ENCODE results near the gene CXCL3.

CXCL3 gene

DNA sequence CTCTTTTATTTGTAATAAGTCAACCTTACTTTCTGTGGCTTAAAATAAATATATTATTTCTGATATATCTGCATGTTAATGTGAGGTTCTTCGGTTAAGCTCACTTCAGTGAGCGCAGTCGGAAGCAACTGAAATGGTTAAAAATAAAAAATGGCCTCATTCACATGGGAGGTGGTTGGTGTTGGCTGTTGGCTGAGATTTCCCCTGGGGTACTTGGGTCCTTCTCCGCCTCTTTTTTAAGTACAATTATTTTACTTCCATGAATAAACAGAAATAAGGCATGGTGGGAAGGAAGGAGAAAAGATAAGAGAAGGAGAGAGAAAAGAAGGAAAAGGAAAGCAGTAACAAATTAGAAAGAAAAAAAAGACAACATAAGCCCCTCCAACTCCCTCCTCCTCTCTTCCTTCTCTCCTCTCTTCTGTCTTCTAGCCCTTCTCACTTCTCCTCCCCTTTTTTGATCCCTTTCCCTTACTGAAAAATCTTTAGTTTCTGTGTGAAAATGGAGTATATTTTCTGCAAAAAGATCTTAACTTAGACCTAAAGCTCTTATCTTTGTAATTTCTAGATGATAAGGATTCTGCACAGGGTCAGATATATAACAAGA lies 19.7 kb upstream of the CXCL3 start:
- Histone ChIP-seq H3K36me3 (ENCODE audit: control insufficient read depth, insufficient read depth, low read length) (no peaks in the 10 kb centered on the region), H3K4me3 (replicated peaks; ENCODE audit: low read depth, low read length) (no peak overlapping the region), H3K27me3 (replicated peaks; ENCODE audit: control insufficient read depth, insufficient read depth, low read length) (no peaks in the 10 kb centered on the region)
- DNase-seq (ENCODE audit: extremely low read depth, insufficient read length): no peak
- no peak for TF ChIP-seq CTCF (IDR thresholded peaks at IDR 0.05; ENCODE audit: insufficient read depth, low read length, poor library complexity, severe bottlenecking)

DNA sequence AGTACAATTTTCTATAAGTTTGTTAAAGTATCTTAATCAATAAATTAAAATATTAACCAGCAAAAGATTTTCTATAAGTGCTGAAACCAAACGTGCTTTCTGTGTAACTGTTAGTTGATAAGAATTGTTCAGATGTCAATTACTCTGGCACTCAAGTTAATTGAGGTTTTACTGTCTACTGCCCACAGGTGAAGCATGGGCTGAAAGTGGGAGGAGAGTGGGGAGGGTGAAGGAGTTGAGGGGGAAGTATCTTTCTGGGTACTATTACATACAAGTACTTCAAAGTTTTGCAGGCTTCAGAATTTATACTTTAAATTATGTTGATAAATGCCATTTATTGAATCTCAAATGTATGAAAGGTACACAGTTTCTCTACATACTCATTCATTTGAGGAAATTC lies 19.1 kb upstream of the CXCL3 start:
- no peak for DNase-seq (ENCODE audit: extremely low read depth, insufficient read length)
- H3K27me3 ChIP-seq (replicated peaks; ENCODE audit: control insufficient read depth, insufficient read depth, low read length): no peaks in the 10 kb centered on the region
- no peak for TF ChIP-seq CTCF (IDR thresholded peaks at IDR 0.05; ENCODE audit: insufficient read depth, low read length, poor library complexity, severe bottlenecking)
- H3K36me3 ChIP-seq (ENCODE audit: control insufficient read depth, insufficient read depth, low read length): no peaks in the 10 kb centered on the region
- H3K4me3 ChIP-seq (replicated peaks; ENCODE audit: low read depth, low read length): no peak overlapping the region

- no peak for TF ChIP-seq CTCF (IDR thresholded peaks at IDR 0.05; ENCODE audit: insufficient read depth, low read length, poor library complexity, severe bottlenecking)
- H3K27me3 ChIP-seq (replicated peaks; ENCODE audit: control insufficient read depth, insufficient read depth, low read length): no peaks in the 10 kb centered on the region
- no peak overlapping the region for H3K4me3 ChIP-seq (replicated peaks; ENCODE audit: low read depth, low read length)
- no peak for DNase-seq (ENCODE audit: extremely low read depth, insufficient read length)
- H3K36me3 ChIP-seq (ENCODE audit: control insufficient read depth, insufficient read depth, low read length): no peaks in the 10 kb centered on the region
Measured at GRCh38 chr4:74056858-74057562, 18.5 kb upstream of the CXCL3 start.

- no peak for DNase-seq (ENCODE audit: extremely low read depth, insufficient read length)
Measured at GRCh38 chr4:74056114-74056857, 17.8 kb upstream of the CXCL3 start.

GRCh38 chr4:74055498-74055897 lies 17.0 kb upstream of the CXCL3 start:
- DNase-seq (ENCODE audit: extremely low read depth, insufficient read length): no peak
- Histone ChIP-seq H3K4me3 (replicated peaks; ENCODE audit: low read depth, low read length) (no peak overlapping the region), H3K27me3 (replicated peaks; ENCODE audit: control insufficient read depth, insufficient read depth, low read length) (no peaks in the 10 kb centered on the region), H3K36me3 (ENCODE audit: control insufficient read depth, insufficient read depth, low read length) (no peaks in the 10 kb centered on the region)
- no peak for TF ChIP-seq CTCF (IDR thresholded peaks at IDR 0.05; ENCODE audit: insufficient read depth, low read length, poor library complexity, severe bottlenecking)

More at GRCh38 chr4:74056114-74056857, 17.8 kb upstream of the CXCL3 start:
- Histone ChIP-seq H3K4me3 (replicated peaks; ENCODE audit: low read depth, low read length) (no peak overlapping the region), H3K36me3 (ENCODE audit: control insufficient read depth, insufficient read depth, low read length) (no peaks in the 10 kb centered on the region), H3K27me3 (replicated peaks; ENCODE audit: control insufficient read depth, insufficient read depth, low read length) (no peaks in the 10 kb centered on the region)
- no peak for TF ChIP-seq CTCF (IDR thresholded peaks at IDR 0.05; ENCODE audit: insufficient read depth, low read length, poor library complexity, severe bottlenecking)
